Measurements from ENCODE around the gene PSAPL1.

DNA sequence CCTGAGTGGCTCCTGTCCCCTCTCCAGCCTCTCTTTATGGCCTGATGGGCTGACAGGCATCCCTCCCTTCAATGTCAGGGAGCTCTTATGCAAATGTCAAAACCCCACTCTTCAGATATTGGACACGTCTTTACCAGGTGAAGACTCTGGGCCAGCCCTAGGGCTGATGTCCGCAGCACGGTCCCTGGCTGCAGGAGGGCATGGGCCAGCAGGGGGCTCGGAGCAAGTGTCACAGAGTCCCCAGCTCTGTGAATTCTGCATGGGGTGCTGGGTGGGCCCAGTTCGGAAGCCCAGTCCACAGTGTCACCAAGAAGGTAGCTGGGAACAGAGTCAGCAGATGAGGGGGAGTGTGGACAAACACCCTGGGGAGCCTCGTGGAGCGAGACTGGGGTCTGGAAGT, 39.6 kb upstream of the PSAPL1 start:
- TF ChIP-seq, protein P1, sequence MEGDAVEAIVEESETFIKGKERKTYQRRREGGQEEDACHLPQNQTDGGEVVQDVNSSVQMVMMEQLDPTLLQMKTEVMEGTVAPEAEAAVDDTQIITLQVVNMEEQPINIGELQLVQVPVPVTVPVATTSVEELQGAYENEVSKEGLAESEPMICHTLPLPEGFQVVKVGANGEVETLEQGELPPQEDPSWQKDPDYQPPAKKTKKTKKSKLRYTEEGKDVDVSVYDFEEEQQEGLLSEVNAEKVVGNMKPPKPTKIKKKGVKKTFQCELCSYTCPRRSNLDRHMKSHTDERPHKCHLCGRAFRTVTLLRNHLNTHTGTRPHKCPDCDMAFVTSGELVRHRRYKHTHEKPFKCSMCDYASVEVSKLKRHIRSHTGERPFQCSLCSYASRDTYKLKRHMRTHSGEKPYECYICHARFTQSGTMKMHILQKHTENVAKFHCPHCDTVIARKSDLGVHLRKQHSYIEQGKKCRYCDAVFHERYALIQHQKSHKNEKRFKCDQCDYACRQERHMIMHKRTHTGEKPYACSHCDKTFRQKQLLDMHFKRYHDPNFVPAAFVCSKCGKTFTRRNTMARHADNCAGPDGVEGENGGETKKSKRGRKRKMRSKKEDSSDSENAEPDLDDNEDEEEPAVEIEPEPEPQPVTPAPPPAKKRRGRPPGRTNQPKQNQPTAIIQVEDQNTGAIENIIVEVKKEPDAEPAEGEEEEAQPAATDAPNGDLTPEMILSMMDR (IDR thresholded peaks at IDR 0.05), result no peak
- no peak for TF ChIP-seq REST (IDR thresholded peaks at IDR 0.05; ENCODE audit: insufficient read depth in 1 of 2, low read depth in 2 of 2, low read length in 1 of 2)
